Ascending aorta (tissue), 2 donors: Measurements from ENCODE around the gene GALNT12. TPM values are rescaled to one million over a fixed set of nuclear protein-coding genes. Genes with fewer than 3 reads are reported as not detected.

Experiments used
- DNase-seq, 2 donors: peaks; one replicate each; pipeline ENCODE4 v3.0.0-alpha.2; 2019; ENCODE audit warnings: low spot score in 2 of 2
- H3K27ac ChIP-seq, 2 donors: fragments of 200-600 bp; sonication (generic); one replicate each; pipeline ENCODE4 v1.5.1; 2016 to 2017; ENCODE audit warnings: mild to moderate bottlenecking in 1 of 2
- H3K27me3 ChIP-seq: fragments of 200-600 bp; sonication (generic); one replicate; pipeline ENCODE4 v1.5.1; 2017
- H3K36me3 ChIP-seq, 2 donors: fragments of 200-600 bp; sonication (generic); one replicate each; pipeline ENCODE4 v1.5.1; 2016
- H3K4me1 ChIP-seq, 2 donors: fragments of 200-600 bp; sonication (generic); one replicate each; pipeline ENCODE4 v1.5.1; 2016 to 2017; ENCODE audit warnings: mild to moderate bottlenecking in 1 of 2
- H3K4me3 ChIP-seq, 2 donors: fragments of 200-600 bp; sonication (generic); one replicate each; pipeline ENCODE4 v1.5.1; 2016 to 2017; ENCODE audit warnings: mild to moderate bottlenecking in 1 of 2
- H3K9me3 ChIP-seq, 2 donors: fragments of 200-600 bp; sonication (generic); one replicate each; pipeline ENCODE4 v1.5.1; 2016
- CTCF ChIP-seq, 3 experiments: fragments of 200-600 bp in 2 of 3; fragments of 450-650 bp in 1 of 3; sonication (generic) in 2 of 3; IDR thresholded peaks; one replicate each; pipeline ENCODE4 v1.5.1; 2016 to 2019; ENCODE audit warnings: antibody characterized with exemption in 3 of 3, mild to moderate bottlenecking in 1 of 3, moderate library complexity in 1 of 3
- intact Hi-C: fragments of 100-400 bp; cut with DNase I; formaldehyde crosslinking; loops from one replicate; pipeline ENCODE4 v1.15.1; 2023
- total RNA-seq: library from RNA; depleted of rRNA; stranded (reverse); fragments of >200 nt; gene quantifications from one replicate; pipeline ENCODE4 v1.1.0, GENCODE V29; 2016

Gene GALNT12
- total RNA-seq, 1 donor from 2014 or later, result 0.53 TPM

GRCh38 chr9:98867429-98868168, 60.1 kb downstream of the GALNT12 start:
- intact Hi-C loops, result no loop called here
- H3K36me3 ChIP-seq, result no peaks in the 10 kb centered on the region
- H3K4me1 ChIP-seq, result no peaks in the 10 kb centered on the region
- no peaks in the 10 kb centered on the region for H3K9me3 ChIP-seq
- H3K27me3 ChIP-seq, result no peaks in the 10 kb centered on the region
- no peak for TF ChIP-seq CTCF (IDR thresholded peaks at IDR 0.05)
- H3K4me3 ChIP-seq, result no peak overlapping the region
- peak in 1 of 2 donors; percentile 83 for DNase-seq
- H3K27ac ChIP-seq, result peak overlapping the region; percentile 36 to 44

- no peak for TF ChIP-seq CTCF (IDR thresholded peaks at IDR 0.05)
- Histone ChIP-seq H3K9me3 (no peaks in the 10 kb centered on the region), H3K4me3 (no peak overlapping the region), H3K36me3 (no peaks in the 10 kb centered on the region), H3K27me3 (no peaks in the 10 kb centered on the region), H3K27ac (no peak overlapping the region), H3K4me1 (no peaks in the 10 kb centered on the region)
- intact Hi-C loops, result no loop called here
- peak in 1 of 2 donors; percentile 49 for DNase-seq
These were observed 61.7 kb downstream of the GALNT12 start for GRCh38 chr9:98869078-98869745.

GRCh38 chr9:98869866-98870265, 62.4 kb downstream of the GALNT12 start:
- Histone ChIP-seq H3K36me3 (no peaks in the 10 kb centered on the region), H3K4me3 (no peak overlapping the region), H3K27me3 (no peaks in the 10 kb centered on the region), H3K9me3 (no peaks in the 10 kb centered on the region), H3K4me1 (no peaks in the 10 kb centered on the region), H3K27ac (no peak overlapping the region)
- TF ChIP-seq CTCF (IDR thresholded peaks at IDR 0.05), result no peak
- peak in 1 of 2 donors; percentile 9 for DNase-seq
- intact Hi-C loops, result no loop called here

GRCh38 chr9:98870782-98871557, 63.5 kb downstream of the GALNT12 start:
- intact Hi-C loops, result no loop called here
- no peak for DNase-seq
- no peak for TF ChIP-seq CTCF (IDR thresholded peaks at IDR 0.05)
- Histone ChIP-seq H3K9me3 (no peaks in the 10 kb centered on the region), H3K36me3 (no peaks in the 10 kb centered on the region), H3K27ac (no peak overlapping the region), H3K4me3 (no peak overlapping the region), H3K27me3 (no peaks in the 10 kb centered on the region), H3K4me1 (no peaks in the 10 kb centered on the region)

- DNase-seq, result no peak
- no peaks in the 10 kb centered on the region for H3K9me3 ChIP-seq
- H3K36me3 ChIP-seq, result no peaks in the 10 kb centered on the region
- intact Hi-C loops, result no loop called here
- no peak for TF ChIP-seq CTCF (IDR thresholded peaks at IDR 0.05)
- no peaks in the 10 kb centered on the region for H3K4me1 ChIP-seq
- no peak overlapping the region for H3K27ac ChIP-seq
- no peak overlapping the region for H3K4me3 ChIP-seq
- no peaks in the 10 kb centered on the region for H3K27me3 ChIP-seq
These were observed 64.1 kb downstream of the GALNT12 start for GRCh38 chr9:98871558-98872065.
